ENCODE measurements around the gene HIP1R.

The HIP1R gene

GRCh38 chr12:122861587-122861970 lies 26.3 kb downstream of the HIP1R start:
- H3K4me3 ChIP-seq (ENCODE audit: low read depth, low read length): no peak overlapping the region
- TF ChIP-seq MAX (IDR thresholded peaks at IDR 0.05; ENCODE audit: low read depth, low read length) (no peak), MYC (IDR thresholded peaks at IDR 0.05; ENCODE audit: low read depth, low read length) (no peak), POLR2A (IDR thresholded peaks at IDR 0.05; ENCODE audit: extremely low read depth, insufficient read length) (no peak), CTCF (IDR thresholded peaks at IDR 0.05; ENCODE audit: low read depth, low read length) (no peak)
- DNase-seq (ENCODE audit: low read depth): no peak

GRCh38 chr12:122862110-122862634 lies 26.9 kb downstream of the HIP1R start:
- no peak overlapping the region for H3K4me3 ChIP-seq (ENCODE audit: low read depth, low read length)
- TF ChIP-seq MYC (IDR thresholded peaks at IDR 0.05; ENCODE audit: low read depth, low read length) (no peak), MAX (IDR thresholded peaks at IDR 0.05; ENCODE audit: low read depth, low read length) (no peak), CTCF (IDR thresholded peaks at IDR 0.05; ENCODE audit: low read depth, low read length) (no peak), POLR2A (IDR thresholded peaks at IDR 0.05; ENCODE audit: extremely low read depth, insufficient read length) (no peak)
- no peak for DNase-seq (ENCODE audit: low read depth)

GRCh38 chr12:122862872-122863701 lies 27.8 kb downstream of the HIP1R start:
- no peak overlapping the region for H3K4me3 ChIP-seq (ENCODE audit: low read depth, low read length)
- no peak for DNase-seq (ENCODE audit: low read depth)
- TF ChIP-seq MYC (IDR thresholded peaks at IDR 0.05; ENCODE audit: low read depth, low read length) (no peak), MAX (IDR thresholded peaks at IDR 0.05; ENCODE audit: low read depth, low read length) (no peak), POLR2A (IDR thresholded peaks at IDR 0.05; ENCODE audit: extremely low read depth, insufficient read length) (no peak), CTCF (IDR thresholded peaks at IDR 0.05; ENCODE audit: low read depth, low read length) (no peak)

- TF ChIP-seq CTCF (IDR thresholded peaks at IDR 0.05; ENCODE audit: low read depth, low read length) (no peak), POLR2A (IDR thresholded peaks at IDR 0.05; ENCODE audit: extremely low read depth, insufficient read length) (no peak), MAX (IDR thresholded peaks at IDR 0.05; ENCODE audit: low read depth, low read length) (no peak), MYC (IDR thresholded peaks at IDR 0.05; ENCODE audit: low read depth, low read length) (no peak)
- DNase-seq (ENCODE audit: low read depth): no peak
- H3K4me3 ChIP-seq (ENCODE audit: low read depth, low read length): no peak overlapping the region
These were observed 29.6 kb downstream of the HIP1R start for GRCh38 chr12:122864894-122865253.

GRCh38 chr12:122865268-122866231 lies 30.3 kb downstream of the HIP1R start:
- DNase-seq (ENCODE audit: low read depth): peak; percentile 54

More at GRCh38 chr12:122865268-122866231, 30.3 kb downstream of the HIP1R start:
- no peak overlapping the region for H3K4me3 ChIP-seq (ENCODE audit: low read depth, low read length)
- TF ChIP-seq MYC (IDR thresholded peaks at IDR 0.05; ENCODE audit: low read depth, low read length): no peak
- no peak for TF ChIP-seq MAX (IDR thresholded peaks at IDR 0.05; ENCODE audit: low read depth, low read length)
- TF ChIP-seq CTCF (IDR thresholded peaks at IDR 0.05; ENCODE audit: low read depth, low read length): peak; percentile 64
- no peak for TF ChIP-seq POLR2A (IDR thresholded peaks at IDR 0.05; ENCODE audit: extremely low read depth, insufficient read length)
